K562 (cell line): ENCODE measurements around the gene HIGD1C. TPM values are rescaled to one million over a fixed set of nuclear protein-coding genes. Genes with fewer than 3 reads are reported as not detected.

Experiments
- ATAC-seq: fragments of 200-7000 bp; cut with Tn5 transposase; 3 replicates; pipeline ENCODE4 v1.9.1; 2020; ENCODE audit warnings: moderate library complexity
- BruUV-seq: library from RNA; stranded (reverse); fragments of 400-500 nt; replicated peaks from 2 replicates; lab custom pipeline; 2021; lab: Mats Ljungman, UMichigan
- CTCF ChIA-PET: fragments of 300-600 bp; formaldehyde crosslinking; extraction: SDS; loops from one replicate; lab custom pipeline; 2021; ENCODE audit warnings: low intra/inter-chr PET ratio; lab: Yijun Ruan, JAX
- POLR2A ChIA-PET: fragments of 300-600, 350-650 bp; sonication (Branson Sonifier 250); formaldehyde crosslinking; extraction: SDS; loops from one replicate; lab custom pipeline; 2021; ENCODE audit warnings: antibody characterized with exemption, inconsistent platforms; lab: Yijun Ruan, JAX
- DNase-seq, 4 experiments: peaks; one replicate each; pipeline versions ENCODE4 v3.0.0 to v3.0.0-alpha.2; 2011 to 2018; ENCODE audit warnings: low spot score in 3 of 4, mixed read lengths in 3 of 4; ENCODE audit errors: extremely low read depth in 1 of 4
- FAIRE-seq: peaks from 2 replicates; lab custom pipeline; 2011; peaks lifted over from hg19 to GRCh38; lab: Jason Lieb, UNC
- H2AFZ ChIP-seq: 2 replicates; pipeline ENCODE4 v1.6.0; 2011; ENCODE audit warnings: low read depth, low read length, control low read depth, inconsistent platforms
- H3K27ac ChIP-seq: fragments of 200-600 bp; 3 replicates; pipeline ENCODE4 v1.8.0; 2011; ENCODE audit warnings: low read depth, mild to moderate bottlenecking, control low read depth, inconsistent platforms, low read length, moderate library complexity, mixed read lengths; ENCODE audit errors: extremely low read depth
- H3K27me3 ChIP-seq, 2 experiments: fragments of 300-600 bp in 1 of 2; 2 replicates in 1 of 2; 3 replicates in 1 of 2; pipeline versions ENCODE4 v1.6.0 to v1.8.0; 2011; ENCODE audit warnings: inconsistent platforms in 2 of 2, low read length in 2 of 2, mild to moderate bottlenecking in 1 of 2, mixed read lengths in 1 of 2, moderate library complexity in 1 of 2; ENCODE audit not compliant: control insufficient read depth in 2 of 2, insufficient read depth in 2 of 2
- H3K36me3 ChIP-seq: fragments of 300-600 bp; 3 replicates; pipeline ENCODE4 v1.8.0; 2011; ENCODE audit warnings: mild to moderate bottlenecking, low read length, inconsistent platforms; ENCODE audit not compliant: control insufficient read depth, insufficient read depth
- H3K4me1 ChIP-seq, 2 experiments: fragments of 200-600 bp in 1 of 2; replicated peaks in 1 of 2; 2 replicates in 1 of 2; 3 replicates in 1 of 2; pipeline versions ENCODE4 v1.5.1 to v1.8.0; 2011; ENCODE audit warnings: inconsistent platforms in 2 of 2, low read length in 2 of 2, mild to moderate bottlenecking in 1 of 2, mixed read lengths in 1 of 2, moderate library complexity in 1 of 2; ENCODE audit not compliant: control insufficient read depth in 2 of 2, insufficient read depth in 2 of 2
- H3K4me2 ChIP-seq: 2 replicates; pipeline ENCODE4 v1.6.1; 2011; ENCODE audit warnings: low read length, control low read depth, inconsistent platforms, mixed read lengths; ENCODE audit not compliant: insufficient read depth
- H3K4me3 ChIP-seq: fragments of 200-600 bp; sonication (generic), shearing (Covaris generic); 2 replicates; pipeline ENCODE4 v1.5.1; 2016; ENCODE audit warnings: control low read depth, inconsistent platforms
- H3K79me2 ChIP-seq: fragments of 200-600 bp; 3 replicates; pipeline ENCODE4 v1.8.0; 2011; ENCODE audit warnings: low read length, inconsistent platforms; ENCODE audit not compliant: control insufficient read depth, insufficient read depth
- H3K9ac ChIP-seq, 2 experiments: 2 replicates each; pipeline versions ENCODE4 v1.6.0 to v1.6.1; 2011; ENCODE audit warnings: low read depth in 2 of 2, low read length in 2 of 2, control low read depth in 1 of 2, inconsistent platforms in 1 of 2, mild to moderate bottlenecking in 1 of 2, mixed read lengths in 1 of 2; ENCODE audit not compliant: insufficient read depth in 1 of 2
- H3K9me1 ChIP-seq: one replicate; pipeline ENCODE4 v1.6.0; 2011; ENCODE audit warnings: inconsistent platforms, mild to moderate bottlenecking, low read length, moderate library complexity; ENCODE audit not compliant: control insufficient read depth, insufficient read depth
- H3K9me3 ChIP-seq: replicated peaks from 2 replicates; pipeline ENCODE4 v1.5.1; 2011; ENCODE audit warnings: low read depth, low read length, inconsistent platforms; ENCODE audit not compliant: control insufficient read depth, insufficient read depth
- H4K20me1 ChIP-seq: replicated peaks from 2 replicates; pipeline ENCODE4 v1.6.1; 2011; ENCODE audit warnings: low read length, inconsistent platforms, mixed read lengths; ENCODE audit not compliant: control insufficient read depth, insufficient read depth
- CEBPG ChIP-seq, 3 experiments: fragments of 200-800 bp in 1 of 3; sonication (Bioruptor generic) in 1 of 3; sonication (generic) in 1 of 3; formaldehyde crosslinking in 1 of 3; IDR thresholded peaks in 2 of 3; conservative IDR thresholded peaks in 1 of 3; 2 replicates each; pipeline versions ENCODE4 v1.6.1 to v1.8.0; 2016 to 2022; ENCODE audit warnings: missing compliant biosample characterization in 2 of 3, missing genetic modification characterization in 2 of 3, mild to moderate bottlenecking in 1 of 3, missing genetic modification reagents in 1 of 3
- ESRRA ChIP-seq: fragments of 450-650 bp; IDR thresholded peaks from 2 replicates; pipeline ENCODE4 v1.6.1; 2014; ENCODE audit warnings: low read depth, mild to moderate bottlenecking, moderate library complexity, borderline replicate concordance
- FOXJ2 ChIP-seq: fragments of 200-800 bp; sonication (Bioruptor generic); IDR thresholded peaks from 2 replicates; pipeline ENCODE4 v1.6.1; 2016; ENCODE audit warnings: missing genetic modification characterization, missing compliant biosample characterization
- IFI16 ChIP-seq: fragments of 250-450 bp; sonication (Bioruptor Pico); IDR thresholded peaks from 2 replicates; pipeline ENCODE4 v2.1.2; 2022; ENCODE audit warnings: mild to moderate bottlenecking, inconsistent platforms
- MLLT1 ChIP-seq, 2 experiments: fragments of 450-650 bp; IDR thresholded peaks; 2 replicates each; pipeline ENCODE4 v1.6.1; 2016
- NFYB ChIP-seq: IDR thresholded peaks from 2 replicates; pipeline ENCODE4 v1.6.1; 2011; ENCODE audit warnings: mild to moderate bottlenecking, moderate library complexity; ENCODE audit not compliant: insufficient read length; ENCODE audit errors: extremely low read depth
- POLR2AphosphoS5 ChIP-seq: IDR thresholded peaks from 2 replicates; pipeline ENCODE4 v1.6.1; 2011; ENCODE audit warnings: mild to moderate bottlenecking, low read depth, low read length, moderate library complexity; ENCODE audit not compliant: control insufficient read depth, insufficient read depth
- POLR3G ChIP-seq: IDR thresholded peaks from 2 replicates; pipeline ENCODE4 v1.6.1; 2011; ENCODE audit not compliant: insufficient read length, insufficient replicate concordance; ENCODE audit errors: extremely low read depth
- RERE ChIP-seq: sonication (generic); formaldehyde crosslinking; IDR thresholded peaks from 2 replicates; pipeline ENCODE4 v1.8.0; 2023; ENCODE audit warnings: missing genetic modification reagents, mild to moderate bottlenecking, borderline replicate concordance
- ZBTB7A ChIP-seq: IDR thresholded peaks from 2 replicates; pipeline ENCODE4 v1.6.1; 2011; ENCODE audit warnings: low read depth, mild to moderate bottlenecking, low read length, moderate library complexity, borderline replicate concordance; ENCODE audit not compliant: control insufficient read depth
- ZNF197 ChIP-seq: fragments of 200-800 bp; sonication (Bioruptor generic); IDR thresholded peaks from 2 replicates; pipeline ENCODE4 v1.6.1; 2016; ENCODE audit warnings: low read depth, missing genetic modification characterization, missing compliant biosample characterization
- ZNF212 ChIP-seq: fragments of 450-650 bp; formaldehyde crosslinking; IDR thresholded peaks from 2 replicates; pipeline ENCODE4 v1.4.0; 2020; ENCODE audit warnings: mild to moderate bottlenecking
- WGBS: fragments of 100-300 bp; shearing (Covaris generic); methylation state at CpG from one replicate; pipeline ENCODE4 v1.1.6; 2016; ENCODE audit warnings: low coverage, mixed read lengths; ENCODE audit not compliant: insufficient coverage; ENCODE audit errors: missing lambda C conversion rate; 5-methylcytosine and 5-hydroxymethylcytosine counted together
- in situ Hi-C: fragments of 300-500 bp; cut with MboI; formaldehyde crosslinking; loops from 4 replicates; pipeline ENCODE4 v1.15.0; 2018; ENCODE audit warnings: inconsistent platforms, mixed read lengths
- intact Hi-C: fragments of 100-400 bp; cut with micrococcal nuclease; formaldehyde crosslinking; loops from 2 replicates; pipeline ENCODE4 v1.14.2; 2022
- polyA plus RNA-seq, 8 experiments: library from polyadenylated mRNA; depleted of rRNA in 4 of 8; stranded (reverse) in 5 of 8; unstranded in 3 of 8; fragments of >200 nt; fragmentation: Nextera tagmentation in 2 of 8; fragmentation: Illumina TruSeq in 1 of 8; extraction: Ambion mirVana in 2 of 8; extraction: Trizol in 1 of 8; gene quantifications; 2 replicates each; pipeline versions ENCODE4 v1.2.1 to v1.2.3, GENCODE V29; 2011 to 2014; ENCODE audit warnings: inconsistent platforms in 1 of 8, missing spikeins in 1 of 8
- total RNA-seq, 7 experiments: library from RNA; depleted of rRNA in 6 of 7; stranded (reverse); fragments of >200 nt in 6 of 7; fragmentation: Illumina TruSeq in 2 of 7; extraction: Trizol in 2 of 7; gene quantifications; 2 replicates each; pipeline versions ENCODE4 v1.2.1 to v1.2.3, GENCODE V29; 2011 to 2021; ENCODE audit warnings: low replicate concordance in 1 of 7

The HIGD1C gene
- total and polyA plus RNA-seq, 9 of the 15 experiments (the other 6 are each of a cell fraction or from before 2014, with no cell fraction given), result not detected

GRCh38 chr12:50934981-50935807, 17.1 kb upstream of the HIGD1C start:
- Histone ChIP-seq H3K27me3 (no peaks in the 10 kb centered on the region), H3K9me3 (peaks cover 13% of the 10 kb centered on the region), H3K9me1 (no peaks in the 10 kb centered on the region), H3K79me2 (no peaks in the 10 kb centered on the region), H3K4me2 (no peak overlapping the region), H3K4me1 (peaks cover 5 to 36% of the 10 kb centered on the region in 2 experiments), H3K36me3 (no peaks in the 10 kb centered on the region; the same call in 2 of the 3 replicates), H3K27ac (no peak overlapping the region), H3K4me3 (no peak overlapping the region), H3K9ac (no peak overlapping the region), H2AFZ (peak overlapping the region; percentile 42; the same call in 1 of the 2 replicates), H4K20me1 (no peaks in the 10 kb centered on the region)
- CTCF ChIA-PET, result no interaction called here
- ATAC-seq, result no peak
- TF ChIP-seq CEBPG (CRISPR knock-in tag; IDR thresholded peaks at IDR 0.05) (no peak), CEBPG (tag; conservative IDR thresholded peaks at IDR 0.05 in 1 of 2, IDR thresholded peaks at IDR 0.05 in 1 of 2) (no peak), MLLT1 (IDR thresholded peaks at IDR 0.05) (no peak), IFI16 (CRISPR knock-in tag) (no peak), POLR3G (no peak), FOXJ2 (tag) (no peak), ZBTB7A (no peak), ESRRA (no peak), POLR2AphosphoS5 (no peak), RERE (CRISPR knock-in tag) (no peak), ZNF212 (CRISPR knock-in tag) (no peak), ZNF197 (CRISPR knock-in tag) (no peak), NFYB (no peak)
- POLR2A ChIA-PET, result interaction anchor here (1.1 kb wide), 1 partner anchor 11 kb away, joined by 3 read pairs; no protein-coding TSS in a partner anchor
- no peak for DNase-seq
- intact Hi-C loops (no loop called here), in situ Hi-C loops (no loop called here)
- no TSS peak for BruUV-seq
- no peak for FAIRE-seq
- 65% methylated on average over 6 of the region's 6 CpGs for WGBS
